PFSK-1 (cell line): Measurements from ENCODE around the gene FUOM.

Source experiments
- FOXP2 ChIP-seq: optimal IDR thresholded peaks from 2 replicates; pipeline ENCODE3; 2011; ENCODE audit warnings: borderline replicate concordance, control low read depth, inconsistent platforms; ENCODE audit not compliant: insufficient read depth; ENCODE audit errors: extremely low read length, extremely low read depth
- POLR2AphosphoS5 ChIP-seq: IDR thresholded peaks from 2 replicates; pipeline ENCODE4 v1.6.1; 2012; ENCODE audit warnings: low read depth, mild to moderate bottlenecking, control low read depth, low read length, moderate library complexity
- REST ChIP-seq, 2 experiments: IDR thresholded peaks; 2 replicates each; pipeline versions ENCODE4 v1.6.1 to v1.8.0; 2011 to 2012; ENCODE audit warnings: low read depth in 2 of 2, low read length in 2 of 2, control low read depth in 1 of 2, inconsistent platforms in 1 of 2, mild to moderate bottlenecking in 1 of 2, moderate library complexity in 1 of 2; ENCODE audit not compliant: insufficient read depth in 1 of 2
- SIN3A ChIP-seq: IDR thresholded peaks from 2 replicates; pipeline ENCODE4 v1.6.1; 2012; ENCODE audit warnings: mild to moderate bottlenecking, low read length, moderate library complexity, borderline replicate concordance; ENCODE audit not compliant: insufficient read depth
- TAF1 ChIP-seq: IDR thresholded peaks from 2 replicates; pipeline ENCODE4 v1.6.1; 2012; ENCODE audit warnings: low read length, control low read depth, borderline replicate concordance; ENCODE audit not compliant: insufficient read depth

FUOM gene

GRCh38 chr10:133399123-133399601, 41.3 kb upstream of the FUOM start:
- no peak for TF ChIP-seq TAF1
- TF ChIP-seq POLR2AphosphoS5, result no peak
- no peak for TF ChIP-seq SIN3A
- no peak for TF ChIP-seq REST (IDR thresholded peaks at IDR 0.05; ENCODE audit: insufficient read depth in 1 of 2, low read depth in 2 of 2, low read length in 2 of 2)
- TF ChIP-seq FOXP2, result no peak

GRCh38 chr10:133397938-133398337, 40.1 kb upstream of the FUOM start:
- TF ChIP-seq TAF1, result no peak
- TF ChIP-seq REST (IDR thresholded peaks at IDR 0.05; ENCODE audit: insufficient read depth in 1 of 2, low read depth in 2 of 2, low read length in 2 of 2), result no peak
- TF ChIP-seq FOXP2, result no peak
- no peak for TF ChIP-seq POLR2AphosphoS5
- TF ChIP-seq SIN3A, result no peak

- TF ChIP-seq SIN3A (no peak), FOXP2 (no peak), TAF1 (no peak), REST (IDR thresholded peaks at IDR 0.05; ENCODE audit: insufficient read depth in 1 of 2, low read depth in 2 of 2, low read length in 2 of 2) (no peak), POLR2AphosphoS5 (no peak)
Observed at GRCh38 chr10:133396035-133396624, 38.3 kb upstream of the FUOM start.

- no peak for TF ChIP-seq TAF1
- TF ChIP-seq FOXP2, result no peak
- no peak for TF ChIP-seq REST (IDR thresholded peaks at IDR 0.05; ENCODE audit: insufficient read depth in 1 of 2, low read depth in 2 of 2, low read length in 2 of 2)
- TF ChIP-seq SIN3A, result no peak
- no peak for TF ChIP-seq POLR2AphosphoS5
Observed at GRCh38 chr10:133394801-133395221, 37.0 kb upstream of the FUOM start.
